ENCODE measurements around the gene SLC38A4.

SLC38A4 gene

DNA sequence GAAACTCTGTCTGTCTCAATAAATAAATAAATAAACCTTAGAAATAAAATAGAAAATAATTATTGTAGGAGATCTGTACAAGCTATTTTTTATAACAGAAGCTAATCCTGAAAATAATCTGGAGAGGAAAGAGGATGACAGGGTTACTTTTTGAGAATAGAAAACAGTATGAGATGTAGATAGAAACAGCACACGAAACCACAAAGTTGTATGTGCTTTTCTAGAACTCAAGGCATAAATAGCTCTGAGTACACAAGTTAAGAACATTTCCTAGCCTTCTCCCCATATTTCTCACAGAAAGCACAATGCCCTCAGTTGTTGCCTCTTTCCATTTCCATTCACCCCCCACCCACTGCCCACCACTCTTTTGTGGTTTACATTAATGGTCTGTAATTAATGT, 35.7 kb downstream of the SLC38A4 start:
- Histone ChIP-seq H3K4me2 (ENCODE audit: low read depth, low read length) (peak overlapping the region; percentile 62; the same call in 1 of the 2 replicates), H3F3A (ENCODE audit: insufficient read depth, low read length) (no peaks in the 10 kb centered on the region), H3K4me1 (ENCODE audit: low read length) (peaks cover 22% of the 10 kb centered on the region), H3K36me3 (replicated peaks; ENCODE audit: insufficient read depth, low read length) (no peaks in the 10 kb centered on the region), H4K20me1 (ENCODE audit: insufficient read depth, low read length) (no peaks in the 10 kb centered on the region), H2AFZ (ENCODE audit: low read length) (no peak overlapping the region), H3K79me2 (ENCODE audit: low read length) (no peaks in the 10 kb centered on the region), H3K9me2 (replicated peaks; ENCODE audit: insufficient read depth, low read length) (no peaks in the 10 kb centered on the region), H3K4me3 (ENCODE audit: low read length) (no peak overlapping the region), H3K9me3 (replicated peaks; ENCODE audit: insufficient read depth, low read length) (no peaks in the 10 kb centered on the region), H3K27me3 (replicated peaks; ENCODE audit: insufficient read depth, low read length) (no peaks in the 10 kb centered on the region), H3K27ac (ENCODE audit: low read length) (no peak overlapping the region; the same call in 1 of the 2 replicates), H3K9ac (ENCODE audit: low read length) (no peak overlapping the region)
- TF ChIP-seq, protein P1, sequence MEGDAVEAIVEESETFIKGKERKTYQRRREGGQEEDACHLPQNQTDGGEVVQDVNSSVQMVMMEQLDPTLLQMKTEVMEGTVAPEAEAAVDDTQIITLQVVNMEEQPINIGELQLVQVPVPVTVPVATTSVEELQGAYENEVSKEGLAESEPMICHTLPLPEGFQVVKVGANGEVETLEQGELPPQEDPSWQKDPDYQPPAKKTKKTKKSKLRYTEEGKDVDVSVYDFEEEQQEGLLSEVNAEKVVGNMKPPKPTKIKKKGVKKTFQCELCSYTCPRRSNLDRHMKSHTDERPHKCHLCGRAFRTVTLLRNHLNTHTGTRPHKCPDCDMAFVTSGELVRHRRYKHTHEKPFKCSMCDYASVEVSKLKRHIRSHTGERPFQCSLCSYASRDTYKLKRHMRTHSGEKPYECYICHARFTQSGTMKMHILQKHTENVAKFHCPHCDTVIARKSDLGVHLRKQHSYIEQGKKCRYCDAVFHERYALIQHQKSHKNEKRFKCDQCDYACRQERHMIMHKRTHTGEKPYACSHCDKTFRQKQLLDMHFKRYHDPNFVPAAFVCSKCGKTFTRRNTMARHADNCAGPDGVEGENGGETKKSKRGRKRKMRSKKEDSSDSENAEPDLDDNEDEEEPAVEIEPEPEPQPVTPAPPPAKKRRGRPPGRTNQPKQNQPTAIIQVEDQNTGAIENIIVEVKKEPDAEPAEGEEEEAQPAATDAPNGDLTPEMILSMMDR (IDR thresholded peaks at IDR 0.05; ENCODE audit: low read length), result no peak
- TF ChIP-seq EZH2phosphoT487 (IDR thresholded peaks at IDR 0.05; ENCODE audit: low read length) (no peak), EZH2 (optimal IDR thresholded peaks at IDR 0.05; ENCODE audit: low read depth, low read length) (no peak)
- DNase-seq, result peak; percentile 11

DNA sequence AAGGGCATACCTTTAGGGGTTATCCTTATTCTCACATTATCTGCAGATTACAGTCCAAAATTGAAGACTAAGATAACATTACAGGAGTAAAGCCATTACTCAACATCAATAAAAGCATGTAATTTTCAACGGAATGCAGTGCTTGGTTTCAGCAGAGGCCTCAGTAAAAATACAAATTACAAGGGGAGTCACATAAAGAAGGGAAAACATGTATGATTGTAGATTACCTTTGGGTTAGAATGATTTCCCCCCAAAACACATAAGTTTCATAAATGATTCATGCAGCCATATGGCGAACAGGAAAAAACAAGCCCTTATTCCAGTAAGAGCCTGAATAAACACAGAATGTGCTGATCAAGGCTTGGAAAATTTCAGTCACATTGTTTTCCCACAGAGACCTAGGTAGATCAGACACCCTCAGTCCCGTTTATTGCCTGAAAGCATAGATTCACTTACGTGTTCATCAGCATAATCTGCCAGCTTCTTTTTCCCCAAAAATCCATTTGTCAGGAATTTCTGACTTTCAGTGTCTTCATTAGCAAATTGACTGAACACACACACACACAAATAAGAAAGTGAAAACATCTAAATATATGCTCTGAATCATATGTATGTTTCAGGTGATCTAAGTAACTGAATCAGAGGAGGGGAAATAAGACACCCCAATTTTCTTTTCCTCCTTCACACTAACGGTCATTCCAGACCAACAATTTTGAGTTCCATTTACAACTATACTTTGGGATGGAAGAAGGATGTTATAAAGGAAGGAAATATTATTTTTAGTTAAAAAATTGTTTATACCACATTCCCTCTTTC, 37.5 kb downstream of the SLC38A4 start:
- Histone ChIP-seq H4K20me1 (ENCODE audit: insufficient read depth, low read length) (no peaks in the 10 kb centered on the region), H3K9me3 (replicated peaks; ENCODE audit: insufficient read depth, low read length) (no peaks in the 10 kb centered on the region), H3K9ac (ENCODE audit: low read length) (no peak overlapping the region), H3K4me3 (ENCODE audit: low read length) (no peak overlapping the region), H3K4me1 (ENCODE audit: low read length) (peaks cover 26% of the 10 kb centered on the region), H3K27ac (ENCODE audit: low read length) (no peak overlapping the region), H3F3A (ENCODE audit: insufficient read depth, low read length) (no peaks in the 10 kb centered on the region), H3K36me3 (replicated peaks; ENCODE audit: insufficient read depth, low read length) (no peaks in the 10 kb centered on the region), H3K79me2 (ENCODE audit: low read length) (no peaks in the 10 kb centered on the region), H2AFZ (ENCODE audit: low read length) (no peak overlapping the region), H3K27me3 (replicated peaks; ENCODE audit: insufficient read depth, low read length) (no peaks in the 10 kb centered on the region), H3K9me2 (replicated peaks; ENCODE audit: insufficient read depth, low read length) (no peaks in the 10 kb centered on the region), H3K4me2 (ENCODE audit: low read depth, low read length) (0 out of 2 replicates have a peak overlapping the region, but pooled peaks have one; percentile 2)
- TF ChIP-seq EZH2phosphoT487 (IDR thresholded peaks at IDR 0.05; ENCODE audit: low read length) (no peak), EZH2 (optimal IDR thresholded peaks at IDR 0.05; ENCODE audit: low read depth, low read length) (no peak)
- TF ChIP-seq, protein P1 (IDR thresholded peaks at IDR 0.05; ENCODE audit: low read length), result no peak
- peak; percentile 10 for DNase-seq

DNA sequence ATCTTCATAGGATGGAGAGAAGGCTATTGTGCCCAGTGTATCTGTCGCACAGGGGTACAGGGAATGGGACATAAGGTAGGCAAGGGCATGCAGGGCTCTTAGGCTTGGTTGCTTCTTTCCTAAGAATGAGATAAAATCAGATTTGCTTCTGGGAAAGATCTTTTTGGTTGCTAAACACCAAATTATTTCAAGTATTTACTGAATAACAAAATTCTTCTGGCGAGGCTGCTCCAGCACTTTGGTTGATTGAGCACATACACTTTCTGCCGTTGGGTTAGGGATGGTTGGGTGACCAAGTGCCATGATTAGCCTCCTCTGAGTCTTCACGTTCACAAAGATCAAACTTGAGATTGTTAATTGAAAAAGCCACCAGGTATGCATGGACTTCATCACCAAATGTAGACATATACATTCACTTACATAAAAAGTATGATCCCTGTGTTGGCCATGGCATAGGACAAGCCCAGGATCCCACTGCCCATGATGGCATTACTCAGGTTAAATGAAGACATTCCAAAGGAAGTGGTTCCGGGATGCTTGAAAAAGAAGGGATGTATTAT, 38.2 kb downstream of the SLC38A4 start:
- no peak overlapping the region for H2AFZ ChIP-seq (ENCODE audit: low read length)
- TF ChIP-seq EZH2phosphoT487 (IDR thresholded peaks at IDR 0.05; ENCODE audit: low read length) (no peak), EZH2 (optimal IDR thresholded peaks at IDR 0.05; ENCODE audit: low read depth, low read length) (no peak)
- TF ChIP-seq, protein P1 (IDR thresholded peaks at IDR 0.05; ENCODE audit: low read length), result no peak
- no peak for DNase-seq
- H4K20me1 ChIP-seq (ENCODE audit: insufficient read depth, low read length), result no peaks in the 10 kb centered on the region
- H3K36me3 ChIP-seq (replicated peaks; ENCODE audit: insufficient read depth, low read length), result no peaks in the 10 kb centered on the region
- H3K79me2 ChIP-seq (ENCODE audit: low read length), result no peaks in the 10 kb centered on the region
- H3K4me3 ChIP-seq (ENCODE audit: low read length), result no peak overlapping the region
- no peaks in the 10 kb centered on the region for H3K9me3 ChIP-seq (replicated peaks; ENCODE audit: insufficient read depth, low read length)
- no peak overlapping the region for H3K27ac ChIP-seq (ENCODE audit: low read length)
- H3K9ac ChIP-seq (ENCODE audit: low read length), result no peak overlapping the region
- H3K27me3 ChIP-seq (replicated peaks; ENCODE audit: insufficient read depth, low read length), result no peaks in the 10 kb centered on the region
- peaks cover 26% of the 10 kb centered on the region for H3K4me1 ChIP-seq (ENCODE audit: low read length)
- H3K9me2 ChIP-seq (replicated peaks; ENCODE audit: insufficient read depth, low read length), result no peaks in the 10 kb centered on the region
- H3F3A ChIP-seq (ENCODE audit: insufficient read depth, low read length), result no peaks in the 10 kb centered on the region
- no peak overlapping the region for H3K4me2 ChIP-seq (ENCODE audit: low read depth, low read length)
